ENCODE data around the gene TEX38.
"Not testable (repeated sequence)": the region's sequence is repeated elsewhere in the genome, so short reads cannot be mapped to it uniquely, and the experiment has no call there.

The TEX38 gene

DNA sequence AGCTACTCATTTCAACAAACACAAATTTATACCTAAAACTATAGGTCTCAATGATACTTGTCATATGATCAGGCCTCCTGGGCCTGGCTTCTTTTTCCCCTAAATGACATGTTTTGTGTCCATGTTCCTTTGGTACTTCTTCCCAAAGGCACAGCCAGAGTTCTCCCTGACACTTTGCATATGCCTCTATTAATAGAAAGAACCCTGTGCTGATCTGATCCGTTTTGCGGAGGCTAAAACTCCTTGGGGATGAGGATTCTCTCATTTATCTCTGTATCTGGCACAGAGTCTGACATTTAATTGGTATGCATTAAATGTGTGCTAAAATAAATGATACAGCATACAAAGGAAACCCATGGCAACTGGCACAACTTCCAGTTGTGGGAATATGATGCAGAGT is 15.0 kb upstream of the TEX38 start:
- peak; percentile 3 for DNase-seq

DNA sequence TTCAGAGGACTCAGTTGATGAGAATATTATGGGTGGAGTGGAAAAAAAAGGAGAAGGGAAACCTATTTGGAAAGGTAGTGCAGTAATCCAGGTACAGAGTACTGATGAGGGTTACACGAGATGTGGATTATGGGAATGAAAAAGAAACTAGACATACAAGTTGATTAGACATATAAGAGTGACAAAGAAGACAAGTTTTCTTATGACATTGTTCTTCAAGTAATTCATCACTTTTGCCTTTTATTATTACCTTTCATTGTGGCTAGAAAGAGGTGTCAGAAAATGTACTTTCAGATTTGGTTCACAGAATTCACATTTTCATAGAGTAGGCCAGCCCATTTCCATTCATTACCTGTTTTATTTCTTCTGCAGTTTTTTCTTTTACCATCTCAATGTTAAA is 13.9 kb upstream of the TEX38 start:
- no peak for DNase-seq

DNA sequence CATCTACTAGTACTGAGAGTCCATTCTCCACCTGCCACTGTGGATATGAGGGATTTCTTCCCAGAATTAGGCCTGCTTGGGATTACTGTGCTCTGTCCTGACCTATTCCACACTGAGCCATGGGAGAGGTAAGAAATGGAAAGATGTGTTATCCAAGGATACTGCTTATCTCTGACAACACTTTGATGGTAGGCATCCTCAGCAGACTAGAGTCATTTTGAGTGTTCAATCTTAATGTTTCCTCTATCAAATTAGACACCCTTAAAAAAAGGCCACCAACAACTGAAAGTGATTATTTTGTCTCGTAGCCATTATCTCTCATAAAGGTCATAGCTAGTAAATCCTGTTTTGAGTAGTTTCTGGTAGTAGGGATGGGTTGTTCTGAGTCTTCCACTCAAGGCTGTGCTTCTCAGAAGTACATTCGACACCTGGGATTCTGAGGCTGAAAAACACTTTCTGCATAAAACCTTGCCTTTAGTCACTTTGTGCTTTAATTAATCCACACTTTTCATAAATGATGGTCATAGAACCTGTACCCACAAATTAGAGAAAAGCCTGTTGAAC is 12.3 kb upstream of the TEX38 start:
- DNase-seq: no peak

DNA sequence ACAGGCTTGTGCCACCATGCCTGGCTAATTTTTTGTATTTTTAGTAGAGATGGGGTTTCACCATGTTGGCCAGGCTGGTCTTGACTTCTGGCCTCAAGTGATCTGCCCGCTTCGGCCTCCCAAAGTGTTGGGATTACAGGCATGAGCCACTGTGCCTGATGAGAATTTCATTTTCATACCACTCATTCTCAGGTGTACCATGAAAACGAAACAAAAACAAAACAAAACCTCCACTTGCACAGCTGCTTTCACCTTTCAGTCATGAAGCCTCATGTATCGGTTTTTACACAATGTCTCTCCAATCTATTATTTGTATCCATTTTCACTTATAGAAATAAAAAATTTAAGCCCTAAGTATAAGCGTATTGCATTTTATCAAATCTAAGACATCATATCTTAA is 11.5 kb upstream of the TEX38 start:
- not testable (repeated sequence) for DNase-seq

DNA sequence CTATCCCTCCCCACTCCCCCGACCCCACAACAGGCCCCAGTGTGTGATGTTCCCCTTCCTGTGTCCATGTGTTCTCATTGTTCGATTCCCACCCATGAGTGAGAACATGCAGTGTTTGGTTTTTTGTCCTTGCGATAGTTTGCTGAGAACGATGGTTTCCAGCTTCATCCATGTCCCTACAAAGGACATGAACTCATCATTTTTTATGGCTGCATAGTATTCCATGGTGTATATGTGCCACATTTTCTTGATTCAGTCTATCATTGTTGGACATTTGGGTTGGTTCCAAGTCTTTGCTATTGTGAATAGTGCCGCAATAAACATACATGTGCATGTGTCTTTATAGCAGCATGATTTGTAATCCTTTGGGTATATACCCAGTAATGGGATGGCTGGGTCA is 8.7 kb upstream of the TEX38 start:
- DNase-seq: not testable (repeated sequence)

DNA sequence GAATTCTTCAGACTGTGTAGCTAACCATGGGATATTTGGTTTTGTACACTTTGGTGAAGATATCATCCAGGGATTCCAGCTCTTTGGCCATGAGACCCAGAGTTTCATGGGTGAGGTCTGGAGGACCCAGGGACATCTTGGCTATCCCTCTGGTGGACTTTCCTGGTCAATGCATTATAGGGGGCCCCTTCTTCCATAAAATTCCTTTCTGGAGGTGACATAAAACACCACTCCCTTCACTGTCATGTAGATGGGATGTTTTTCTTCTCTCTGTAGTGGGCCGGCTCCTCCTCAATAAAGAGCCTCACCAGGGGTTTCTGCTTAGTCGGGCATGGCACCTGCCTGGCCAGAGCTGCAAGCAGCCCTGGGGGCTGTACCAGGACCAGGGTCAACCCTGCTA is 5.7 kb upstream of the TEX38 start:
- DNase-seq: no peak

DNA sequence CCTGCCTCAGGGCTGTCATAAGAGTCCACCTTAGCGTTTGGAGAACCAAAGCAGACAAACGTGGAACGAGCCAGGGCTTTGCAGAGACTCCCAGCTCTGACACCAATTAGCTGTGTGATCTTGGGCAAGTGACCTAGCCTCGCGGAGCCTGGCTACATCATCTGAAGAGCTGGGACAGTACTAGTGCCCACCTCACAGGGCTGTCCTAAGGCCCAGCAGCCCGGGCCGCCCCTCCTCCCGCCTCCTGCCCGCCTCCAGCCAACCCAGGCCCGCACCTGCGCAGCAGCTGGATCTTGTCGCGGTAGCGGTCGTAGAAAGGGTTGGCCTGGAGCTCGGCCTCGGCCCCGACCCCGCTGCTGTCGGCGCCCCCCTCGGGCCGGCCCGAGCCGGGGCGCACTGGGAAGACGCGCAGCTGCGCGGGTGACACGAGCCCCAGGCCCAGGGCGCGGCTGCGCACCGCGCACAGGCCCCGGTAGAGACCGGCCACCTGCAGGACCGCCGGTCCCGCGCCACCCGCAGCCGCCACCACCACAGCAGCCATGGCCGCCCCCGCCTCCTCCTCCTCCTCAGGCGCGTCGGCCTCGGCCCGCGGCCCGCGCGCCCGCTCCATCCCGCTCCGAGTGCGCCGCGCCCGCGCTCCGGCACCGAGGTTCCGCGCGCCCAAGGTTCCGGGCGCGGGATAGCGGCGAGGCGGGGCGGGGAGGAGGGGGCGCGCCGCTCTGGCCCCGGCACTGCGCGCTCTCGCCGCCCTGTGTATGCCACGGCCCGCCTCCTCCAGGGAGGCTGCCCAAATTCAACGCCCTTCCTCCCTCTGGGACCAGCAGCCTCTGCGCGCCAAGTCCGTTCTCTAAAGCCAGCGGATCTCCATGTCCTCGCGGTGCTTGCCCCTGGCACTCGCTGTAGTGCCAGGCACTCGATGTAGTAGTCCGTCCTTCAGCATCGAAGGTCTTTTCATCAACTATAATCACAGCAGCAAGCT is 3.6 kb upstream of the TEX38 start, which contains the start of gene ATPAF1:
Gene ATPAF1, minus strand, starts transcription at position 583 of the 979 bp plus-strand sequence. Its CDS starts 42 bp downstream, at position 541.
- DNase-seq: peak; percentile 83

DNA sequence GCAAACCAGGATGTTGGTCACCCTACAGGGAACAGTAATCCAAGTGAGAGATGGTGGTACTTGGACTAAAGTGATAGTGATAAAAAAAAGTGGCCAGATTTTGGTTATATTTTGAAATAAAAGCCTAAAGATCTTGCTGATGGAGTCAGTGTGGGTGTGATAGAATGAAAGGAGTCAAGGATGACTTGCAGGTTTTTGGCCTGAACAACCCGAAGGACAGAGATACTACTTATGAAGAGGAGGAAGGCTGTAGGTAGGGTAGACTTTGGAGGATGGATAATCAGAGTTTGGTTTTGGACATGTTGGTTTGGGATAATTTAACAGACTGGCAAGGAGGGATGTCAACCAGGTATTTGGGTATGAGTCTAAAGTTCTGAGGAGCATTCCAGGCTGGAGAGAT is 1.5 kb upstream of the TEX38 start:
- no peak for DNase-seq

DNA sequence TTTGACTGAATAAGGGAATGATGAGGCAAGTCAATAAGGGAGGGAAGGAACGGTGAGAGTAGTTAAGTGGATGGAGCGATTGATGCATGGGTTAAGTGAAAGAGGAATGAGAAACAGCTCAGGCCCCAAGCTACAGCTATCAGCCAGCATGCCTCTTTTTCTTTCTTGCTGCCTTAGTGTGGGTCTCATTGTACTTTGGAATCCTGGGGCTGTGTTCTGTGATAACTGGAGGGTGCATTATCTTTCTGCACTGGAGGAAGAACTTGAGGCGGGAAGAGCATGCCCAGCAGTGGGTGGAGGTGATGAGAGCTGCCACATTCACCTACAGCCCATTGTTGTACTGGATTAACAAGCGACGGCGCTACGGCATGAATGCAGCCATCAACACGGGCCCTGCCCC is 1.0 kb downstream of the TEX38 start:
- DNase-seq: no peak

DNA sequence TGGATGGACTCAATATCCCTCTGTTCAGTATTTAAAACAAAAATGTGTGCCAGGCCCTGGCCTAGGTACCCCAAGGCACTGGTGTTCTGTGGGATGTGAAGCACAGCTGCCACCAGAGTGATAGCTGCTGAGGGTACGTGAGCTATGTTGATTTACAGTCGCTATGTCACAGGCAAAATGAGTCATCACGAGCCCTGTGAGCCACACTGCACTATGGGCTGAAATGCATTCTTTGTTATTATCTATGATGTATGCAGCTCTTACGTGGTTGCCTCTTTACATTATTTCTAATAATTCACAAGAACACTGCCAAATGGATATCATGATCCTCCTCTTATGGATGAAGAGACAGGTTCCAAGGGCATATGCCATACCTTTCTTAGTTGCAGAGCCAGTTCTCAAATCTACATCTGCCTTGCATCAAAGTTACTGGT is 2.1 kb downstream of the TEX38 start:
- no peak for DNase-seq

DNA sequence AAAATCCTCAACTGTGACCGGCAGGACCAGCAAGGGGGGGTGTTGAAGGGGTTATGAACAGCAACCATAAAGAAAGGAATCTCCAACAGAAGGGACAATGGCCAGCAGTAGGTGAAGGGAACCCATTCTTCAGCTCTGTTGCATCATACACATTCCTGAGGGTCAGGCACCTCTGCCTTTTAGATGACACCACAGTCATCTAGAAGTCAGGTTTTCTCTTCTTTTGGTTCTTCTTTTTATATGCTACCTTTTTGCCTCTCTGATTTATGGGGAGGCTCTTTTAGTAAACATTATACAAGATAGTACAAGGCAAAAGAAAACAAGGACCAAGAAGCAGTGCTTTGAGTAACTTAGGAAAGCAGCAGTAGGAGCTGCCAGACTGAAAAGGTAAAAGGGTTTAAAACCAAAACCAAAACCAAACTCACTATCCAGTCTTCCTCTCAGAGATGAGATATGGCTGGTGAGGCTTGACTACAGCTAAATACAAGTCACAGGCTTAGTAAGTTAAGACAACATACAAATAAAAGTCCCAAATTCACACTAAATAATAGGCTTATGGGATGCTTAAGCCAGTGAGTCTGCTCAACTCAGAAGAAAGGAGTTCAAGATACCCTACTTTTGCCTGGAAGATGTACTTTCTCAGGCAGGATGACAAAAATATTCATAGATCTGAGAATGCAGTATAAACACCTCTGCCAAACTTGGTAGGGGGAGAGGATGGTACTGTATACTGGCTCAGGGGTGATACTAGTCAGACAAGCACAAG is 4.1 kb downstream of the TEX38 start:
- no peak for DNase-seq

DNA sequence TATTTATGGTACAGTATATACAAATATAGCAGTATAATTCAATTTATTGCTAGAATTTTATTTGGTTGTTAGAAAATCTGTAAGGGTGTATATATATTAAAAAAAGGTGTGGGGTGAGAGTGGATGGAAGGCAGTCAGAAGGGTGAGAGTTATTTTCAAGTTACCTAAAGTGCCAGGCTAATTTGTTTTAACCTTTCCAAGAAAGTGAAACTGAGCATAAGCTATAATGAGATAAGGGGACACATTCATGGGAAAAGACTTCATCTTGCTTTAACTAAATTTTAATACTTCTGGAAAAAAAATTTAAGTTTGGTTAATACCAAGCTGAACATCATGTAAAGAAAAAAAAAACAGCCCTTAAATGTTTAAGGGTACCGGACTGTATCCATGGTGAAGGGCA is 4.9 kb downstream of the TEX38 start:
- no peak for DNase-seq

DNA sequence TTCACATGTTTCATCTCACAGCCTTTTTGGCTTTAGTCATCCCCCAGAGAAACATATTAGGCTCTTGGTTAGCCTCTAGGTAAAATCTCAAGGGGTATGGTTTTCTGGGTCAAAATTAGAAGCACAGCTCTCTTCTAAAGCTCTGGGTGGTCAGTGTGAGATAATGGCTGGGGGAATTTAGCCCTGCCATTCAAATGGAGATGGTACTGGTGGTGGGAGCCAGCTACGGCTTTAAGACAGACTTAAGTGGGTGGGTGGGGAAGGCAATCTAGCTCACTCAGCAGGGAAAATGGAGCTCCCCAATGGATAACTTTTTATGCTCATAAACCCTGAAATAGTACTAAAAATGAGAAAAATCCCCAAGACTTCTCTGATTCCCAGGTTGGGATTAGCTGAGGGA is 5.7 kb downstream of the TEX38 start:
- DNase-seq: no peak

DNA sequence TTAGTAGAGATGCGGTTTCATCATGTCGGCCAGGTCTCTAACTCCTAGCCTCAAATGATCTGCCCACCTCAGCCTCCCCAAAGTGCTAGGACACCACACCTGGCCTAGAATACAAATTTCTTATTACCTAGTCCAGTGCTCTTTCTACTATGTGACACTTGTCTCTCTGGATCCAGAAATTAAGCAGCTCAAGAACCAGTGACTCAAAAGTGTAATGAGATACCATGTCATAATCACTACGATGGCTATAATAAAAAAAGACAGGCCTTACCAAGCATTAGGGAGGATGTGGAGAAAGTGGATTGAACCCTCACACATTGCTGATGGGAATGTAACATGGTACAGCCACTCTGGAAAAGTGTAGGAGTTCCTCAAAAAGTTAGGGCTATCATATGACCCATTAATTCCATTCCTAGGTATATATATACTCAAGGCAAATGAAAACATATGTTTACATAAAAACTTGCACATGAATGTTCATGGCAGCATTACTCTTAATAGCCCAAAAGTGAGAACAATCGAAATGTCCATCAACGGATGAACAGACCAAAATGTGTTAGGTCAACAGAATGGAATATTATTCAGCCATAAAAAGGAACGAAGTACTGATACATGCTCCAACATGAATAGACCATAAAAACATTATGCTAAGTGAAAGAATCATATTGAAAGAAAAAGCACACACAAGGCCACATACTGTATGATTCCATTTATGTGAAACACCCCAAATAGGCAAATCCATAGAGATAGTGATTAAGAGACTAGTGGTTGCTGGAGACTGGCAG is 8.3 kb downstream of the TEX38 start:
- DNase-seq: no peak

DNA sequence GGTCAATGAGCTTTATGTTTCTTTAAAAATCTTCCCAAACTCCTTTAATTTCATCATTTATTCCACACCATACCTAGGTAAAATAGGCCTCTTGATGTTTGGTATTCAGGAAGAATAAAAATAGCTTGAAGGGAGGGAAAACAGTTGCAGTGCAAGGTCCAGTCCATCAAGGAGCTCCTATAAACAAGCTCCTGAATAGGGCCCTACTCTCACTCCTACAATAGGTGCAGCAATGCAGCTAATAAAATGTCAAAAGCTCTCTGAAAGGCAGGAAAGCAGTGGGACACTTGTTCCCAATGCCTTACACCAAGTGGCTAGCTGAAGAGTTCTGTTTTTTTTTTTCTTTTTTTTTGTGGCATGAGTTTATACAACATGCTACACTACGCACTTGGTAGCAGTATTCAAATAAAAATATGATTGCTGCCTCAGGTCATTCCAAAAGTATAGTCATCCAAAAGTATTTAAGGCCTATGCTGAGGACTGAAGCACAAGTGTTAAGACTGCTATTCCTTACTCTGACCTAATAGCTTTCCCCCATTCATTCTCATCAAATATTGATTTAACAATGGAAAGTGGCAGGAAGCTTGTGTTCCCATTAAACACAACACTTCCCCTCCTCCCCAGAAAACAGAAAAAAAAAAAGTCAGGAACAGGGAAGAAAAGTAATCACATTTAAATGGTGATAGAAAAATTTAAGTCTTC is 9.8 kb downstream of the TEX38 start:
- no peak for DNase-seq

DNA sequence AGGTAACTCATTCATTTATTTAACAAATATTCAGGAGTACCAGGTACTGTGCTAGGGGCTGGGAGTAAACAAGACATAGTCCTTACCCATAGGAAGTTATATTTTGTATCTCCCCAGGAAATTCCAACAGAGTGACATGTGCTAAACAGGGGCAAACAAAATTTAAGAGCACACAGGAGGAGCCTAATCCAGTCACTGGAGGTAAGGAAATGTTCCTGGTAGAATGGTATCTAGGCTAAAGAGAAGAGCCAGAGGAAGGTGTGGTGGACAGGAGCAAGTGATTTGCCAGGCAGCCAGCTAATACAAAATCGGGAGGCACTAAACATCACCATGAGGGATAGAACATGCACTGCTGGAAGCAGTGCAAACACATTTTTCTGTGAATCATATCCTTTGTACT is 10.4 kb downstream of the TEX38 start:
- no peak for DNase-seq

DNA sequence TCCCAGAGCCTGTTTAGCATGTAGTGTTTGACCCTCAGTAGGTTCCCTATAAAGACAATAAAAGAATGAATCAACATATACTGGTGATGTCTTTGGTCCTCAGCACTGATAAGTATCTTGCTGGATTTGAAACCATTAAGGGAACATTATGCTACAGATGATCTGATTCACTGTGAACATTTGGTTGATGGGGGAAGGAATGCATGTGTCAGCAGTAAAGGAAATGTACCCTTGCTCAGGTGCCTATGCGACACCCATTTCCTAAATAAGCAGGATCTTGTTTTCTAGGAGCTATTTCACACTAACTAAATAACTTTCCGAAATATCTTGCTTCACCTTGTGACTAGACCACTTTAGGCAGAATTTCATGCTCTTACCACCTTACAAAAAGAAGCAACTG is 13.0 kb downstream of the TEX38 start:
- no peak for DNase-seq

DNA sequence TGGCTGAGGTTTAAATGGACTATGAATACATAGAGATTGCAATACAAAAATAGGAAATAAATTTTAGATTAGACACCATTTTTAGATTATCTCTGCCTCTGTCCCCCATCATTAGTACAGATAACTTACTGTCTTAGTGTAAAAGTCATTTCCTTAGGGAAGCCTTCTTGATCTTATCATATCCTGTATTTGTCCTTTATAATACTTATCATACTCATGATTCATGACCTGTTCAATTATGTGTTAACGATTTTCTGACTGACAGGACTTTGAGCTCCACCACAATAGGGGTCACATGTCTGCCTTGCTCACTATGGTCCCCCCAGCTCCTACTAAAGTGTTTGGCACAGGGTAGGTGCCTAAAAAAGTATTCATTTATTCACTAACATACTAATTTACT is 14.6 kb downstream of the TEX38 start:
- no peak for DNase-seq

DNA sequence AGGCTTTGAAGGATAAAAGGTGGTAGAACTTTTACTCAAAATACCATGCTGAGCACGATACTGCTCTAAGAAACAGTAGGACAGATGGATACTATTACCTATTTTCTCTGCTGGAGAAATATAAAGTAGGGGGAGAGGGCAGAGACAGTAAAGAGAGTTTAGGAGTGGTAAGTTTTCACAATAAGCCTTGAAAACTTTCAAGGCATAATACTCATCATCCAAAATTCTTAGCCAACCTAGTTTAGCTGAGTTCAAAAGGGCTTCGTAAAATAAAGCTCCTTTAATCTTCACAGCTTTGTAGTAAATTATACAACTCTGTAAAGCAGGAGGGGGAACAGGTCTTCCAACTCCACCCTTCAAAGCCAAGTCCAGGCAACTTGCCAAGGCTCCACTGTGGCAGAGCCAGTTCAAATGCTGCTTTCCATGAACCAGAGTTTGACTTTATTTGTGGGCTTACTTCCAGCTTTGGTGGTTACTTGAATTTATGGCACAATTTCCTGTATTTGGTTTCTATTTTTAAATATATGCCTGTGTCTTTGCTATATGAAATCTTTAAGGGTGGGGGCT is 15.5 kb downstream of the TEX38 start:
- peak; percentile 2 for DNase-seq

DNA sequence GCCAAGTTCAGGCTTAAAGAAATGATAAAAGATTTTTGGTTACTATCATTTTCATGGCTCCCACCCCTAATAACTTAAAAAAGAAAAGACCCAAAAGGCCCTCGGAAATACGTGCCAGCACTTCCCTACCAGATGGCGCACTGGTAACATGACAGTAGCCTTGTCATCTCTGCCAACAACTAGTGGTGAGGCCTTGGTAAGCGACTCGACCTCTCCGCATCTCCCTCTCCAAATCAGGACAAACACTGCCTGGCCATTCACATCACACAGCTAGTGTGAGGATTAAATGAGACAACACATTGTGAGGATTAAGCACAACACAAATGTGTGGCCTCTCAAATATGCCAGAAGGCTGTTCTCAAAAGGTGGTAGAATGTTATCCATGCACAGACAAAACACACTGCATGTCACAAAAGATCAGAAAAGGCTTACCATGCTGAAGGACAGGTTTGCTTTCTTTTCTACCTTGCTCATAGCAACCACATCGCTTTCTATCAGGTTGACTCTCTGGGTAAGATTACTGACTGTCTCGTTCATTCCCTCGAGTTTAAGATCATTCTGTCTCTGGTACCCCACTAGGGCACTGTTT is 16.4 kb downstream of the TEX38 start:
- no peak for DNase-seq

DNA sequence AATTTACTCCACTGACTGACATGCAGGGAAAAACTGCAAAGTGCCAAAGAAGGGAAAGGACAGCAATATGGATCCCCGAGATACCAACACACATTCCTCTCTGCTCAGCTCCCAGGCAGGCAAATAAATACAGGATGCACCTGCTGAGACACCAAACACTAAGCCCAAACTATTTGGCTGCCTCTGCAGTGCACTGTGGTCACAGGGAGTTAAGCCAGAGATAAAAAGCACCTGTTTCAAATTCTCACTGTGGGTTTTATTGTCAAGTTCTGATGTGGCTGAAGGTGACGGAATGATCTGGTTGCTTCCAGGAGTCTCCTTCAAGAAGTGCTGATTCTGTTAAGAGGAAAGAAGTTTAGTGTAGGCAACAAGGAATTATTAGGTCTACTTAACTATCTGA is 17.7 kb downstream of the TEX38 start:
- no peak for DNase-seq
